Measurements from ENCODE around the gene KIF1A.
A peak's percentile ranks its signal among the peaks of the same experiment; 100 is the strongest.
"Not testable (repeated sequence)": the region's sequence is repeated elsewhere in the genome, so short reads cannot be mapped to it uniquely, and the experiment has no call there.

KIF1A gene

GRCh38 chr2:240696469-240696868 lies 123.5 kb downstream of the KIF1A start:
- not testable (repeated sequence) for DNase-seq

DNA sequence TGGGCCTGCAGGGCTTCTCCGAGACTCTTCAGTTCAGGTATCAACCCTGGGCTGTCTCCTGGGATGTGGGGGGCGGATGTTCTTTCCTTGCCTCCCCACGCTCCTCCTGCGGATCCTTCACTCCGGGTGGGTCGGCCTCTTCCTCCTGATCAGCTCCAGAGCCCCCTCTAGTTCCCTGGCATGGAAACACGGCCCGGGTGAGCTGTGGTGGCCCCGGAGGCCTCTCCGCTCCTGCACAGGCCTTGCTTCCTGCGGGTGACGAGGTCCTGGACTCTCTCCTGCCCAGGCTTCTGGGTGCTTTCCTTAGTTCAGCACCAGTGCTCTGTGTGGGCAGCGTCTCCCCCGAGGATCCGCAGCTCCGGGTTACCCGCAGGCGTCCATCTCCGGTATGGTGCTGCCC lies 124.4 kb downstream of the KIF1A start:
- DNase-seq, result not testable (repeated sequence)

DNA sequence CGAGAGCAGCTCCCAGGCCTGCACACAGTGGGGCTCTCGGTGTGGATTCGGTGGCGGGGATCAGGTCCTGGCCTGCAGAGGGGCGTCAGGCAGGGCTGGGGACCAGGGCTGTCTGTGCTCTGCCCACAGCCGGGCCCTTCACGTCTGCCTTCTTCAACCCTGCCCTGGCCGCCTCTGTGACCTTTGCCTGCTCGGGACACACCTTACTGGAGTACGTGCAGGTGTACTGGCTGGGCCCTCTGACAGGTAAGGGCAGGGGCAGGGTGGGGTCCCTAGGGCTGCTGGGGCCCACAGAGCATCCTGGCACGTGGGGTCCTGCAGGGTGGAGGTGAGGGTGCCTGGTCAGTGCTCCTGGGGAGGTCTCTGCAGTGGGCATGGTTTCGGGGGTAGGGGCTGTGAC lies 125.7 kb downstream of the KIF1A start:
- DNase-seq, result not testable (repeated sequence)

DNA sequence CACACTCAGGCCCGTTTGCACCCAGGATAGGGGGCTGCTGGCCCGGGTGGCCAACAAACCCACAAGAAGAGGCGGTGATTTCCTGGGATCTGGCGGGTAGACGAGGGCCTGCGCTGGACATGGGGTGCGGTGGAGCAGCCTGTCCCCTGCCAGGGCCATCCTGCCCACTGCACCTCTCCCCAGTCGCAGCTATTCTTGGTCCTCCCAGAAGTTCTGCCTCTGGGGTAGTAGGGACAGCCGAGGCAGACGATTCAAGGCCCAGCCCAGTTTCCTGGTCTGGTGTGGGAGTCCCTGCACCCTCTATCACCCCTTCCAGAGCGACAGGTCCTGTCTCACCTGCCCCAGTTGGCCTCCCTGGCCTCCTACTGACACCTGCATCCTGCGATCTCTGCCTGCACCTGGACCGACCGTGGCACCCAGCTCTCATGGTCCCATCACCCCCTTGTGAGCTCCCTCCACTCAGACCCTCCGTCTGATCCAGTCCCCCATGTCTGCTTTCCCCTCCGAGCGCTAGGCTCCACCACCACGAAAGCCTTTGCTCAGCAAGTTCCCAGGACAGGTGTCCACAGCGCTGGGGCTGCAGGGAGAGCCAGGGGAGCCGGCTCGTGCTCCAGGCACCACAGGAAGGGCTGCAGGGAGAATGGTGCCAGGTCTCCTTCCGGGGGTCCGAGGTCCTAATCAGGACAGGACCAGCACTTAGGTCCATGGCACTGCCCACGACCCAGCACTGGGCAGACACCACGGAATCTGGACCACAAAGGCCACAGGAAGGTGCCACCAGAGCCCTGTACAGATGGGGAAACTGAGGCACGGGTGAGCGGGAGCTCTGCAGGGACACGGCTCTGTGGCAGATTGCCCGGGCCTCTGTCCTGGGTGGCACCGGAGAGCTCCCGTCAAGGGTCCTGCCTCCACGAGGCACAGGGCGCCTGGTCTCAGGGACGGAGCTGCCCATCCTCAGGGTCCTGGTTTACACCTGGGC lies 127.1 kb downstream of the KIF1A start:
- DNase-seq, result not testable (repeated sequence)

DNA sequence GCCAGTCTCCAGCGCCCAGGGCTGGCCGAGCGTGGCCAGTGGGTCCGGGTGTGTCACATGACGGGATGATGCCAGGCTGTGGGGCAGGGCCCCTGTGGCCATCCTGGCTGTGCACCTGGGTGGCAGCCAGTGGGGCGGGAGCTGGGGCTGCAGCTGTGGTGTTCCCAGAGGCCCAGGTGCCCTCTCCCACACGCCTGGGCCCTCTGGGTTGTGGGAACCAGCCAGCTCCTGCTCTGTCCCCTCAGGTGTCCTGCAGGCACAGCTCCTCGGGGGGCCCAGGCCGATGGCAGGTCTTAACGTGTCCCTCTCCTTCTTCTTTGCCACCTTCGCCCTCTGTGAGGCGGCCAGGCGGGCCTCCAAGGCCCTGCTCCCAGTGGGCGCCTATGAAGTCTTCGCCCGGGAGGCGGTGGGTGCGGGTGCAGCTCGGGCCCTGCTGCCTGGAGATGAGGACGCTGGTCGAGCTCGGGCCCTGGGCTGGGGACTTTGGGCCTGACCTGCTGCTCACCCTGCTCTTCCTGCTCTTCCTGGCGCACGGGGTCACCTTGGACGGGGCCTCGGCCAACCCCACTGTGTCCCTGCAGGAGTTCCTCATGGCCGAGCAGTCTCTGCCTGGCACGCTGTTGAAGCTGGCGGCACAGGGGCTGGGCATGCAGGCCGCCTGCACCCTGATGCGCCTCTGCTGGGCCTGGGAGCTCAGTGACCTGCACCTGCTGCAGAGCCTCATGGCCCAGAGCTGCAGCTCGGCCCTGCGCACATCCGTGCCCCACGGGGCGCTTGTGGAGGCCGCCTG lies 128.2 kb downstream of the KIF1A start, which contains the start of gene AQP12A:
TSS of gene AQP12A (plus strand) at position 236 of the 790 bp plus-strand sequence. CDS start at position 284, 48 bp downstream.
- DNase-seq, result not testable (repeated sequence)

- peak; percentile 54 for DNase-seq
These were observed 129.0 kb downstream of the KIF1A start for GRCh38 chr2:240691075-240691427.

DNA sequence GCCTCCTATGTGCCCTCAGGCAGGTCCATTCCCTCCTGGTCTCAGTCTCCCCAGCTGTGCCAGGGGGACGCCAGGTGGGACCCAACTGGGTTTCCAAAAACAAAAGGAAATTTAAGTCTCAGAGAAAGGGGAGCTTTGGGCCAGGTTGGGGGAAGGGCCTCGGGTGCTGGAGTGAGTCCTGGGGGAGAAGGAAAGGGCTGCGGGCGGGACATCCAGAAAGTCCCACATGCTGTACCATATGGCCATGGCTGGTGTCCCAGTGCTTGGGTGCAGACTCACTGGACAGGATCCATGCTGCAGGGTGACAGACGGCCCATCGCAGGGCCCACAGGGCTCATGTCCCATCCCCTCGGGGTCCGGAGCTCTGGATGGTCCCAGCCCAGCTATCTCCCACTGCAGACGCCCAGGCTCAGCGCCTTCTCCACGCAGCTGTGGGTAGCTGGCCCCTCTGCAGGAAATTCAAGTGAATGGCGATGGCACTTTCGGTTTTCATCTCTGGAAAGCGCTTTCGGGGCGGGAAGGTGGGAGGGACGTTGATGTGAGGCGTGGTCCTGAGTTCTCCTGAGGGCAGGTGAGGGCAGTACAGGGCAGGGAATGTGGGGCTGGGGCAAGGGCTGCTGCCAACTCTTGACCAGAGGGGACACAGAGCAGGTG lies 129.5 kb downstream of the KIF1A start:
- DNase-seq, result not testable (repeated sequence)

DNA sequence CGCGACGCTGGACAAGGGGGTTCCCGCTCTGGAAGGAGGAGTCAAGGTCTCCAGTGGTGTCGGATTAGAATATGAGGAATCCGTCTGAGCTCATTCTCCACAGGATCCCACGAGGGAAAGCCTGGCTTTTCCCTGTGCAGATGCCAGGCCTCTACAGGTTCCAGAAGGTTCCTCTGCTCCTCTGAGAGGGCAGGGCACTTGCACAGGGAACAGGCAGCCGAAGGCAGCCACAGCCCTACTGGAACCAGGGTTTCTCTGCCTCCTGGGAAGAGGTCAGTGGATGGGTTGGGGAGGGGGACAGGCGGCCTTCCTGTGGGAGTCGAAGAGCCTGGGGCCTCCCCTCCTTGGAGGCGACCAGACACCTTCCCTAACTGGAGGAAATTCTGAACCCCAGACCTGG lies 130.0 kb downstream of the KIF1A start:
- no peak for DNase-seq

DNA sequence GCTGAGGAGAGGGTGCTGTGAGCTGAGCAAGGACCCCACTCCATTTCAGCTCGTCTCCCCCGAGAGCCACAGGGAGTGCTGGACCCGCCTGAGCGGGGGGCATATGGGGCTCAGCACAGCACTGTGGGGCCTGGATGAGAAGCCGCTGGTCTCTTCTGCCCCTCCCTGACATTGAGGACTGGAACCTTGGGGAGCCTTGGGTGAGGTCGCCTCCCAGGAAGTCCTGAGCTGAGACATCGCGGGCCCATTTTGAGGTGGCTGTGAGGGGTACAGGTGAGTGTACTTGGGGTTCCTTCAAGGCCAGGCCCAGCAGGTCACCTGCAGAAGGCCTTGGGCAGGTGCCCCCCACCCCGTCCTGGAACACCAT lies 131.5 kb downstream of the KIF1A start:
- no peak for DNase-seq

DNA sequence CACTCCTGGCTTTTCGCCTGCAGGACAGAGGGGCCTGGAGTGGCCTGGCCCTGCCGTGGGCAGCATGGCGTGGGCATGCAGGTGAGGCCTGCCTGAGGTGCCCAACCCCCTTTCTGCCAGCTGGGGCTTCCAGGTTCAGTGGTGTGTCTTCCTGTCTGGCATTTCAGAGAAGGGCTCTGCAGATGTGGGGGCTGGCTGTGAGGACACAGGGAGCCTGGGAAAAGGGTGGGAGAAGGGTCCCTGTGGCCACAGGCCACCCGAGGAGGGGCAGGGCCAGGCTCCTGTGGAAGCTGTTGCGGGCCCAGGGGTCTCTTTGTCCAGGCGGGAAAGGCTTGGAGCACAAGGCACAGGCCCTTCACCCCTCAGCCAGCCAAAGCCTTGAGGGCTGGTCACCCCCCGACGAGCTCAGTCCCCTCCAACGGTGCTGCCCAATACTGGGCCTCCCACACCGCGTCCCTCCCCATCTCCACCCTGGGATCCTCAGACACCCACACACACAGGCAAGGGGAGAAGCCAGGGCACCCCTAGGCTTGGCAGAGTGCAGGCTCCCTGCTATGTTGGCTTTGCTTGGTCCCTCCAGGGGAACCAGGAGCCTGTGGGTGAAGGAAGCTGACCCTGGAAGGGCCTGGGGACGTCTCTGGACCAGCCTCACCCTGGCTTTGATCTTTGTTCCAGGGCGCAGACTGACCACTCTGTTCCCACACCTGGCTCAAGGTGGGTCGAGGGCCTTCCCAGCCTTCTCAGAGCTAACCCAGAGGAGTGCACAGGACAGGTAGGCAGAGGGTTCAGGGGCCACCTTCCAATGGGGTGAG lies 132.1 kb downstream of the KIF1A start:
- no peak for DNase-seq

GRCh38 chr2:240687045-240687740 lies 132.8 kb downstream of the KIF1A start:
- no peak for DNase-seq

- DNase-seq, result no peak
These were observed 133.6 kb downstream of the KIF1A start for GRCh38 chr2:240686460-240686859.

DNA sequence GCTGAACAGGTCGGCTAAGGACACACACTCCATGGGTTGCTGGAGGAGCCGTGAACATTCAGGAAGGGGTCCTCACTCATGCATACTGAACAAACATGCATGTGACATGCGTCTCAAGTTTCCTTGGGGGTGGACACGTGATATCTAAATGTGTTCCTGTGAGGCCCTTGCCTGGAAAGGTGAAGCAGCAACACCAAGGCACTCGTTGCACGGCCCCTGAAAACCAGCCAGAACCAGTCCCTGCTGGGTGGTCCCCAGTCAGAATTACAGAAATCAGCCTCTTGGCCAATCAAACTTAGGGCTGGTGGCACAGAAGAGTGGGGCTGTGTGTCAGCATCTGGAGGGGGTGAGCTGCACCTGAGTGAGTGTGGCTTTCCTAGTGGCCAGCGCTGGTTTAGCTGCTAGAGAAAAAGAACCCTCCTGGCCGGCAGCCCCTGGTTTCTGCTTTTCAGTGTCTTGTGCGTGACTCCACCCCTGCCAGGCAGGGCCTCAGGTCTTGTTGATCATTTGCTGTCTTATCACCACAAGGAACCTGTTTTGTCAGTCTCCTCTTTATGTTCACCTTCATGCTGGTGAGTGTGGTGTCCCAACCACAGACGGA lies 134.1 kb downstream of the KIF1A start:
- peak; percentile 49 for DNase-seq

DNA sequence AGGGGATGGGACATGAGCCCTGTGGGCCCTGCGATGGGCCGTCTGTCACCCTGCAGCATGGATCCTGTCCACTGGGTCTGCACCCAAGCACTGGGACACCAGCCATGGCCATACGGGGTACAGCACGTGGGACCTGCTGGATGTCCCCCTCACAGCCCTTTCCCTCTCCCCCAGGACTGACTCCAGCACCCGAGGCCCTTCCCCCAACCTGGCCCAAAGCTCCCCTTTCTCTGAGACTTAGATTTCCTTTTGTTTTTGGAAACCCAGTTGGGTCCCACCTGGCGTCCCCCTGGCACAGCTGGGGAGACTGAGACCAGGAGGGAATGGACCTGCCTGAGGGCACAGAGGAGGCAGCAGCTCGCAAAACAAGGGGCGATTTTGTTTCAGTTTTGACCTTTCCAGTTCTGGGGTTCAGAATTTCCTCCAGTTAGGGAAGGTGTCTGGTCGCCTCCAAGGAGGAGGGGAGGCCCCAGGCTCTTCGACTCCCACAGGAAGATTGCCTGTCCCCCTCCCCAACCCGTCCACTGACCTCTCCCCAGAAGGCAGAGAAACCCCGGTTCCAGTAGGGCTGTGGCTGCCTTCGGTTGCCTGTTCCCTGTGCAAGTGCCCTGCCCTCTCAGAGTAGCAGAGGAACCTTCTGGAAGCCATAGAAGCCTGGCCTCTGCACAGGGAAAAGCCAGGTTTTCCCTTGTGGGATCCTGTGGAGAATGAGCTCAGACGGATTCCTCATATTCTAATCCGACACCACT lies 135.9 kb downstream of the KIF1A start:
- not testable (repeated sequence) for DNase-seq

- not testable (repeated sequence) for DNase-seq
These were observed 136.6 kb downstream of the KIF1A start for GRCh38 chr2:240683329-240683979.

DNA sequence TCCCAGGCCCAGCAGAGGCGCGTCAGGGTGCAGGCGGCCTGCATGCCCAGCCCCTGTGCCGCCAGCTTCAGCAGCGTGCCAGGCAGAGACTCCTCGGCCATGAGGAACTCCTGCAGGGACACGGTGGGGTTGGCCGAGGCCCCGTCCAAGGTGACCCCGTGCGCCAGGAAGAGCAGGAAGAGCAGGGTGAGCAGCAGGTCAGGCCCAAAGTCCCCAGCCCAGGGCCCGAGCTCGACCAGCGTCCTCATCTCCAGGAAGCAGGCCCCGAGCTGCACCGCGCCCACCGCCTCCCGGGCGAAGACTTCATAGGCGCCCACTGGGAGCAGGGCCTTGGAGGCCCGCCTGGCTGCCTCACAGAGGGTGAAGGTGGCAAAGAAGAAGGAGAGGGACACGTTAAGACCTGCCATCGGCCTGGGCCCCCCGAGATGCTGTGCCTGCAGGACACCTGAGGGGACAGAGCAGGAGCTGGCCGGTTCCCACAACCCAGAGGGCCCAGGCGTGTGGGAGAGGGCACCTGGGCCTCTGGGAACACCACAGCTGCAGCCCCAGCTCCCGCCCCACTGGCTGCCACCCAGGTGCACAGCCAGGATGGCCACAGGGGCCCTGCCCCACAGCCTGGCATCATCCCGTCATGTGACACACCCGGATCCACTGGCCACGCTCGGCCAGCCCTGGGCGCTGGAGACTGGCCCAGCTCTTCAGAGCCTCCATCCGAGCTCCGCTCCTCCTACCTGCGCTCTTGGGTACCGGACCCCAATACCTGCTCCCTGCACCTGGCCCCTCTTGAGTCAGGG lies 137.4 kb downstream of the KIF1A start, which contains the start of gene AQP12B:
TSS of gene AQP12B (minus strand) at position 455 of the 794 bp plus-strand sequence. CDS start at position 407, 48 bp downstream.
- DNase-seq, result not testable (repeated sequence)

DNA sequence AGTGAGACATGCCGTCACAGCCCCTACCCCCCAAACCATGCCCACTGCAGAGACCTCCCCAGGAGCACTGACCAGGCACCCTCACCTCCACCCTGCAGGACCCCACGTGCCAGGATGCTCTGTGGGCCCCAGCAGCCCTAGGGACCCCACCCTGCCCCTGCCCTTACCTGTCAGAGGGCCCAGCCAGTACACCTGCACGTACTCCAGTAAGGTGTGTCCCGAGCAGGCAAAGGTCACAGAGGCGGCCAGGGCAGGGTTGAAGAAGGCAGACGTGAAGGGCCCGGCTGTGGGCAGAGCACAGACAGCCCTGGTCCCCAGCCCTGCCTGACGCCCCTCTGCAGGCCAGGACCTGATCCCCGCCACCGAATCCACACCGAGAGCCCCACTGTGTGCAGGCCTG lies 139.8 kb downstream of the KIF1A start:
- not testable (repeated sequence) for DNase-seq

GRCh38 chr2:240678909-240679308 lies 141.1 kb downstream of the KIF1A start:
- not testable (repeated sequence) for DNase-seq

DNA sequence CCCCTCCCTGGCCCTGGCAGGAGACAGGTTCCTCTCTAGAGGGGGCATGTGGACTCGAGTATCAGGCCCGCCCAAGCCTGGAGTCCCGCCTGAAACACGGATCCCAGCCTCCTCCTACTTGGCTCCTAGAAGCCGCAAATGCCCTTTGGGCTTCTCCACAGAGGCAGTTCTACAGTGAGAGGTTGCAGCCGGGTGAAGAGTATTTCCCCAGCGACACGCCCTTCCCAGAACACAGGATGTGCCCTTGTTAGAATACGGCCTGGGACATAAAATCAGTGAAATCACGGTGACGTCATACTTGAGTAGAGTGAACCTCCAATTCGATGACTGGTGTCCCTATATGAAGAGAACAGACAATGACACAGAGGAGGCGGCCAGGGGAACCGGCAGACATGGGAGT lies 142.0 kb downstream of the KIF1A start:
- DNase-seq, result not testable (repeated sequence)
